C4-2B (cell line): ENCODE data around the gene EZH1.

Experiments used
- H3K27ac ChIP-seq: fragments of 450-650 bp; 2 replicates; pipeline ENCODE4 v1.5.1; 2017
- CTCF ChIP-seq: fragments of 450-650 bp; conservative IDR thresholded peaks from 2 replicates; pipeline ENCODE4 v1.5.1; 2017; ENCODE audit warnings: mild to moderate bottlenecking
- ZFX ChIP-seq: fragments of 450-650 bp; IDR thresholded peaks from 2 replicates; pipeline ENCODE4 v1.6.1; 2017

The EZH1 gene

GRCh38 chr17:42783062-42783790 lies 38.4 kb upstream of the EZH1 start:
- H3K27ac ChIP-seq = no peak overlapping the region
- TF ChIP-seq CTCF (no peak), ZFX (no peak)

DNA sequence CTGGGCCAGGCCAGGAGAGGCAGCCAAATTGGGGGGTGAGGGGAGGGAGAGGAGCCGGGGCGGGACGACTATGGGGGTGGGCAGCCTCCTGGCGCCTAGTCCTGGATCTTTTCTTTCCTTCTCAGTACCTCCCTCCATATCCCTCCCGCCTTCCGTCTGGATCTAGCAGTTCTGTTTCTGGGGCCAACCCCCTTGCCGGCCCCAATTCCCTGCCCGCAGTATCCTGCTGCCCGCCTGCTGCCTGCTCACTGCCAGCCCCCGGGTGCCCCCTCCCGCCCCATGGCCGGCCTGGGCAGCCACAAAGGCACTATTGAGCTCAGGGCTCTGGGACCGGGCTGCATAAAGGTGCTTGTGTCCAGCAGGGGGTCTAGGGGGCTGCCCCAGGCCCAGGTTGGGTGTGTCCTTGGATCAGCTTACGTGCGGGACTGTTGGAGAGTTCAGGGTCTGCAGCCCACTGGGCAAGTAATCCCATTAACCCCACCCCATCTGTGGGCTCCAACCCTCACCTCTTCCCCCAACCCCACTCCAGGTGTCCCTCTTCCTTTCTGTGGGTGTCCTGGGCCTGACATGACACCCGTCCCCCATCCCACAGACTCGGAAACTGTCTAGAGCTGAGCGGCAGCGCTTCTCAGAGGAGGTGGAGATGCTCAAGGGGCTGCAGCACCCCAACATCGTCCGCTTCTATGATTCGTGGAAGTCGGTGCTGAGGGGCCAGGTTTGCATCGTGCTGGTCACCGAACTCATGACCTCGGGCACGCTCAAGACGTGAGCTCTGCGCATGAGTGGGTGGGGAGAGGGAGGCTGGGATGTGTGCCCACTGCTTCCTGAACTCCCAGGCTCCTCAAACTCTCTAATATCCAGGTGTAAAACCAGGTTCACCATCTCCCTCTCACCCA lies 37.6 kb upstream of the EZH1 start:
- TF ChIP-seq CTCF (no peak), ZFX (no peak)
- H3K27ac ChIP-seq = no peak overlapping the region

GRCh38 chr17:42781639-42782165 lies 36.9 kb upstream of the EZH1 start:
- no peak overlapping the region for H3K27ac ChIP-seq
- TF ChIP-seq ZFX (no peak), CTCF (no peak)

- no peak overlapping the region for H3K27ac ChIP-seq
Measured at GRCh38 chr17:42780851-42781638, 36.2 kb upstream of the EZH1 start.

GRCh38 chr17:42779936-42780850 lies 35.4 kb upstream of the EZH1 start, which contains the start of gene WNK4:
Gene WNK4 (plus strand): TSS chr17:42780610. CDS start chr17:42780699, 89 bp downstream.
- no peak for TF ChIP-seq CTCF
- TF ChIP-seq ZFX = no peak
- no peak within 1 kb of the TSS for H3K27ac ChIP-seq

More at GRCh38 chr17:42780851-42781638, 36.2 kb upstream of the EZH1 start:
- no peak for TF ChIP-seq CTCF
- TF ChIP-seq ZFX = no peak

- H3K27ac ChIP-seq = no peak overlapping the region
Measured at GRCh38 chr17:42779304-42779935, 34.6 kb upstream of the EZH1 start.

More at GRCh38 chr17:42779304-42779935, 34.6 kb upstream of the EZH1 start:
- no peak for TF ChIP-seq CTCF
- no peak for TF ChIP-seq ZFX
